ENCODE data around the gene HMMR. TPM values are rescaled to one million over a fixed set of nuclear protein-coding genes. Genes with fewer than 3 reads are reported as not detected.

HMMR gene
- total RNA-seq, 1 experiment from 2014 or later, result 54.9 TPM

DNA sequence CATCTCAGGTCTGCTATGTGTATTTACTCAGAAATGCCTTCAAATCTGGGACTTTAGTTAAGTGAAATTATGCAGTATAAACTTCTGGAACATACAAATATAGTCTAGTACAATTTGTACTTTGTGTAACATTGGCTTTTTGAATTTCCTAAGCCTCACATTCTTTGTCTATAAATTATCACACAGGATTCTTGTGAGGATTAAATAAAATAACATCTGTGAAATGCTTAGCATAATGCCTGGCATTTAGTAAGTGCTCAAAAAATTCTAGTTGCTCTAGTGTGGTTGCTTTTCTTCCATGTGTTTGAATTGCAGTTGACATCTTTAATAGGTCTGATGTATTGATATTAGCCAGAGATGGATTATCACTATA lies 2.6 kb downstream of the HMMR start:
- Histone ChIP-seq H3K4me1 (ENCODE audit: control insufficient read depth in 1 of 2, insufficient read depth in 2 of 2, low read length in 2 of 2) (peaks cover 7 to 22% of the 10 kb centered on the region in 2 experiments; a peak in 3 of 4 replicates), H3K36me3 (ENCODE audit: control insufficient read depth in 1 of 2, insufficient read depth in 2 of 2, low read length in 2 of 2) (peaks cover 6 to 16% of the 10 kb centered on the region in 2 experiments), H3K9ac (ENCODE audit: low read length) (no peak overlapping the region), H2AFZ (ENCODE audit: low read depth, low read length, poor library complexity, severe bottlenecking) (no peak overlapping the region), H3K4me3 (replicated peaks in 1 of 2; ENCODE audit: low read depth in 1 of 2, low read length in 2 of 2) (no peak overlapping the region), H3K9me2 (ENCODE audit: insufficient read depth) (no peaks in the 10 kb centered on the region), H3K9me3 (ENCODE audit: control insufficient read depth in 1 of 2, insufficient read depth in 1 of 2, low read depth in 1 of 2, low read length in 2 of 2) (no peaks in the 10 kb centered on the region), H3K4me2 (ENCODE audit: low read length) (peak overlapping the region; percentile 77; the same call in 1 of the 2 replicates), H4K20me1 (ENCODE audit: insufficient read depth) (no peaks in the 10 kb centered on the region), H3K27ac (ENCODE audit: low read depth, low read length) (no peak overlapping the region), H3K27me3 (ENCODE audit: insufficient read depth, low read length) (no peaks in the 10 kb centered on the region), H3K79me2 (ENCODE audit: insufficient read depth, low read length) (peaks cover 89% of the 10 kb centered on the region)
- DNase-seq (ENCODE audit: low read depth, low spot score) (no peak), ATAC-seq (no peak)
- CTCF ChIA-PET, result no interaction called here
- BruUV-seq (replicated peaks), result no TSS peak
- RAD21 ChIA-PET (ENCODE audit: low non-redundant PET in 1 of 2, low total read pairs in 2 of 2, uncharacterized antibody in 2 of 2, unreplicated experiment in 2 of 2), result no interaction called here
- TF ChIP-seq, protein P1, sequence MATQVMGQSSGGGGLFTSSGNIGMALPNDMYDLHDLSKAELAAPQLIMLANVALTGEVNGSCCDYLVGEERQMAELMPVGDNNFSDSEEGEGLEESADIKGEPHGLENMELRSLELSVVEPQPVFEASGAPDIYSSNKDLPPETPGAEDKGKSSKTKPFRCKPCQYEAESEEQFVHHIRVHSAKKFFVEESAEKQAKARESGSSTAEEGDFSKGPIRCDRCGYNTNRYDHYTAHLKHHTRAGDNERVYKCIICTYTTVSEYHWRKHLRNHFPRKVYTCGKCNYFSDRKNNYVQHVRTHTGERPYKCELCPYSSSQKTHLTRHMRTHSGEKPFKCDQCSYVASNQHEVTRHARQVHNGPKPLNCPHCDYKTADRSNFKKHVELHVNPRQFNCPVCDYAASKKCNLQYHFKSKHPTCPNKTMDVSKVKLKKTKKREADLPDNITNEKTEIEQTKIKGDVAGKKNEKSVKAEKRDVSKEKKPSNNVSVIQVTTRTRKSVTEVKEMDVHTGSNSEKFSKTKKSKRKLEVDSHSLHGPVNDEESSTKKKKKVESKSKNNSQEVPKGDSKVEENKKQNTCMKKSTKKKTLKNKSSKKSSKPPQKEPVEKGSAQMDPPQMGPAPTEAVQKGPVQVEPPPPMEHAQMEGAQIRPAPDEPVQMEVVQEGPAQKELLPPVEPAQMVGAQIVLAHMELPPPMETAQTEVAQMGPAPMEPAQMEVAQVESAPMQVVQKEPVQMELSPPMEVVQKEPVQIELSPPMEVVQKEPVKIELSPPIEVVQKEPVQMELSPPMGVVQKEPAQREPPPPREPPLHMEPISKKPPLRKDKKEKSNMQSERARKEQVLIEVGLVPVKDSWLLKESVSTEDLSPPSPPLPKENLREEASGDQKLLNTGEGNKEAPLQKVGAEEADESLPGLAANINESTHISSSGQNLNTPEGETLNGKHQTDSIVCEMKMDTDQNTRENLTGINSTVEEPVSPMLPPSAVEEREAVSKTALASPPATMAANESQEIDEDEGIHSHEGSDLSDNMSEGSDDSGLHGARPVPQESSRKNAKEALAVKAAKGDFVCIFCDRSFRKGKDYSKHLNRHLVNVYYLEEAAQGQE (IDR thresholded peaks at IDR 0.05; ENCODE audit: low read depth), result no peak
- TF ChIP-seq YY1 (IDR thresholded peaks at IDR 0.05; ENCODE audit: extremely low read depth, insufficient replicate concordance, low read depth, low read length), result no peak
- intact Hi-C loops (cut with micrococcal nuclease), result no loop called here
- POLR2A ChIA-PET, result interaction anchor here (0.7 kb wide), 1 partner anchor 26 kb away, joined by 3 read pairs; the partner anchor contains the start of gene CCNG1

DNA sequence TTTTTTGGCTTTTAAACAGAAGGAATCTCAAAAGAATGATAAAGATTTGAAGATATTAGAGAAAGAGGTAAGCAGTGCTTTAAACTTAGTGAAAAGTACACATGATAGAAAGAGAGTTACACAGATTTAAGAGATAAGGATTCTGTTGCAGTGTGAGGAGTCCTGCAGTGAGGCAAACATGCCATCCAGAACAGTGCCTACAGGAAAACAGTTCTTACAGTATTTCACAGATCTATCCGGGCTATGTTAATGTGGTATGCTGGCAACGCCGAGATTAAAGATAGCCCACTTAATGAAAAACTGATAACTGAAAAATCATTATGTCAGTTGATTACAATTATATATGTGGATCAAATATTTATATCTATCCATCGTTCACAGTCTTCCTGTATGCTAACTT lies 7.2 kb downstream of the HMMR start:
- H4K20me1 ChIP-seq (ENCODE audit: insufficient read depth), result no peaks in the 10 kb centered on the region
- peaks cover 55% of the 10 kb centered on the region for H3K79me2 ChIP-seq (ENCODE audit: insufficient read depth, low read length)
- BruUV-seq (replicated peaks), result no TSS peak
- RAD21 ChIA-PET (ENCODE audit: low non-redundant PET in 1 of 2, low total read pairs in 2 of 2, uncharacterized antibody in 2 of 2, unreplicated experiment in 2 of 2), result no interaction called here
- no peaks in the 10 kb centered on the region for H3K27me3 ChIP-seq (ENCODE audit: insufficient read depth, low read length)
- intact Hi-C loops (cut with micrococcal nuclease), result no loop called here
- no peak overlapping the region for H3K4me3 ChIP-seq (replicated peaks in 1 of 2; ENCODE audit: low read depth in 1 of 2, low read length in 2 of 2)
- H3K36me3 ChIP-seq (ENCODE audit: control insufficient read depth in 1 of 2, insufficient read depth in 2 of 2, low read length in 2 of 2), result peaks cover 27 to 40% of the 10 kb centered on the region in 2 experiments
- no peak overlapping the region for H3K9ac ChIP-seq (ENCODE audit: low read length)
- CTCF ChIA-PET, result no interaction called here
- no peaks in the 10 kb centered on the region for H3K9me3 ChIP-seq (ENCODE audit: control insufficient read depth in 1 of 2, insufficient read depth in 1 of 2, low read depth in 1 of 2, low read length in 2 of 2)
- POLR2A ChIA-PET, result interaction anchor here (2.2 kb wide), 1 partner anchor 30 kb away, joined by 5 read pairs; the partner anchor contains the start of gene CCNG1
- no peak overlapping the region for H2AFZ ChIP-seq (ENCODE audit: low read depth, low read length, poor library complexity, severe bottlenecking)
- H3K4me2 ChIP-seq (ENCODE audit: low read length), result no peak overlapping the region
- no peak overlapping the region for H3K27ac ChIP-seq (ENCODE audit: low read depth, low read length)
- no peaks in the 10 kb centered on the region for H3K9me2 ChIP-seq (ENCODE audit: insufficient read depth)
- H3K4me1 ChIP-seq (ENCODE audit: control insufficient read depth in 1 of 2, insufficient read depth in 2 of 2, low read length in 2 of 2), result peaks cover 0 to 3% of the 10 kb centered on the region in 2 experiments; a peak in 1 of 4 replicates
- ATAC-seq (no peak), DNase-seq (ENCODE audit: low read depth, low spot score) (no peak)
- TF ChIP-seq CEBPB (IDR thresholded peaks at IDR 0.05; ENCODE audit: low read depth) (no peak), FOSL1 (IDR thresholded peaks at IDR 0.05; ENCODE audit: low read depth) (no peak), EZH2phosphoT487 (IDR thresholded peaks at IDR 0.05; ENCODE audit: borderline replicate concordance) (no peak), EGR1 (IDR thresholded peaks at IDR 0.05; ENCODE audit: low read depth) (no peak), CBX3 (IDR thresholded peaks at IDR 0.05; ENCODE audit: low read depth) (no peak), ZNF274 (IDR thresholded peaks at IDR 0.05; ENCODE audit: low read depth, low read length) (no peak)
- TF ChIP-seq, protein P2, sequence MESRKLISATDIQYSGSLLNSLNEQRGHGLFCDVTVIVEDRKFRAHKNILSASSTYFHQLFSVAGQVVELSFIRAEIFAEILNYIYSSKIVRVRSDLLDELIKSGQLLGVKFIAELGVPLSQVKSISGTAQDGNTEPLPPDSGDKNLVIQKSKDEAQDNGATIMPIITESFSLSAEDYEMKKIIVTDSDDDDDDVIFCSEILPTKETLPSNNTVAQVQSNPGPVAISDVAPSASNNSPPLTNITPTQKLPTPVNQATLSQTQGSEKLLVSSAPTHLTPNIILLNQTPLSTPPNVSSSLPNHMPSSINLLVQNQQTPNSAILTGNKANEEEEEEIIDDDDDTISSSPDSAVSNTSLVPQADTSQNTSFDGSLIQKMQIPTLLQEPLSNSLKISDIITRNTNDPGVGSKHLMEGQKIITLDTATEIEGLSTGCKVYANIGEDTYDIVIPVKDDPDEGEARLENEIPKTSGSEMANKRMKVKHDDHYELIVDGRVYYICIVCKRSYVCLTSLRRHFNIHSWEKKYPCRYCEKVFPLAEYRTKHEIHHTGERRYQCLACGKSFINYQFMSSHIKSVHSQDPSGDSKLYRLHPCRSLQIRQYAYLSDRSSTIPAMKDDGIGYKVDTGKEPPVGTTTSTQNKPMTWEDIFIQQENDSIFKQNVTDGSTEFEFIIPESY (IDR thresholded peaks at IDR 0.05; ENCODE audit: extremely low read depth, insufficient replicate concordance, low read length), result no peak
- TF ChIP-seq, protein P1 (IDR thresholded peaks at IDR 0.05; ENCODE audit: low read depth), result no peak
